Natural killer cell (primary cell): ENCODE results near the gene PELI3. TPM values are rescaled to one million over a fixed set of nuclear protein-coding genes. Genes with fewer than 3 reads are reported as not detected.
A peak's percentile ranks its signal among the peaks of the same experiment; 100 is the strongest.

Experiments
- ATAC-seq, 3 donors: fragments of 150-1000 bp in 2 of 3; fragments of 200-7000 bp in 1 of 3; cut with Tn5 transposase; 1 replicate in 1 of 3; 2 replicates in 2 of 3; pipeline ENCODE4 v1.10.0; 2021; ENCODE audit warnings: mild to moderate bottlenecking in 2 of 3, moderate library complexity in 2 of 3
- DNase-seq, 2 donors: peaks; one replicate each; pipeline versions ENCODE4 v3.0.0 to v3.0.0-alpha.2; 2013 to 2021; ENCODE audit warnings: mixed read lengths in 1 of 2
- H3K27ac ChIP-seq: one replicate; pipeline ENCODE4 v1.5.1; 2013; ENCODE audit warnings: mild to moderate bottlenecking, low read length
- H3K27me3 ChIP-seq: one replicate; pipeline ENCODE4 v1.6.1; 2013; ENCODE audit warnings: low read length; ENCODE audit not compliant: control insufficient read depth, insufficient read depth
- H3K36me3 ChIP-seq: one replicate; pipeline ENCODE4 v1.6.1; 2013; ENCODE audit warnings: low read length; ENCODE audit not compliant: control insufficient read depth, insufficient read depth
- H3K4me1 ChIP-seq: one replicate; pipeline ENCODE4 v1.6.1; 2013; ENCODE audit warnings: low read length; ENCODE audit not compliant: control insufficient read depth, insufficient read depth
- H3K4me3 ChIP-seq: one replicate; pipeline ENCODE4 v1.5.1; 2013; ENCODE audit warnings: low read length
- H3K9me3 ChIP-seq: one replicate; pipeline ENCODE4 v1.6.1; 2013; ENCODE audit warnings: low read length; ENCODE audit not compliant: control insufficient read depth, insufficient read depth
- H3K27ac Mint-ChIP-seq, 2 donors: one replicate each; pipeline ENCODE4 v1.8.0; 2022; ENCODE audit warnings: mild to moderate bottlenecking in 2 of 2, mixed read lengths in 2 of 2, moderate library complexity in 1 of 2
- H3K27me3 Mint-ChIP-seq, 2 donors: one replicate each; pipeline ENCODE4 v1.8.0; 2022; ENCODE audit warnings: low read depth in 2 of 2, mixed read lengths in 2 of 2
- H3K36me3 Mint-ChIP-seq: one replicate; pipeline ENCODE4 v1.8.0; 2022; ENCODE audit warnings: mixed read lengths
- H3K4me1 Mint-ChIP-seq, 2 donors: one replicate each; pipeline ENCODE4 v1.8.0; 2022; ENCODE audit warnings: mixed read lengths in 2 of 2
- H3K4me3 Mint-ChIP-seq: one replicate; pipeline ENCODE4 v1.8.0; 2022; ENCODE audit warnings: mild to moderate bottlenecking, moderate library complexity, mixed read lengths
- H3K9me3 Mint-ChIP-seq, 2 donors: one replicate each; pipeline ENCODE4 v1.8.0; 2022; ENCODE audit warnings: mixed read lengths in 2 of 2
- WGBS: methylation state at CpG from one replicate; pipeline ENCODE4 v1.1.7; 2013; ENCODE audit warnings: missing lambda C conversion rate; ENCODE audit not compliant: insufficient coverage; 5-methylcytosine and 5-hydroxymethylcytosine counted together
- intact Hi-C: fragments of 100-400 bp; cut with micrococcal nuclease; formaldehyde crosslinking; loops from one replicate; pipeline ENCODE4 v1.14.2; 2022
- total RNA-seq, 4 donors: library from RNA; stranded (reverse); fragments of 120-200 nt in 1 of 4; gene quantifications; one replicate each; pipeline versions ENCODE4 v1.2.3 to v1.2.4, GENCODE V29; 2013 to 2022
- TF ChIP-seq, protein P1 (sequence below): fragments of 200-600 bp; IDR thresholded peaks from one replicate; pipeline ENCODE4 v1.8.0; 2022; ENCODE audit warnings: antibody characterized with exemption

Gene PELI3
- total RNA-seq, 3 donors from 2014 or later (not counting 1 experiment from before 2014, with no cell fraction given), result 5.3 to 6.3 (median 5.6) TPM

GRCh38 chr11:66418986-66419308 lies 47.8 kb upstream of the PELI3 start:
- ATAC-seq, result no peak
- peaks cover 11% of the 10 kb centered on the region for H3K4me1 ChIP-seq
- WGBS, result 66% methylated on average over 3 of the region's 3 CpGs
- intact Hi-C loops, result no loop called here
- no peak for DNase-seq
- H3K27ac Mint-ChIP-seq, result peak overlapping the region in 1 of 2 donors; percentile 71
- H3K4me3 Mint-ChIP-seq, result peak overlapping the region; percentile 47
- H3K4me3 ChIP-seq, result no peak overlapping the region
- TF ChIP-seq, protein P1, sequence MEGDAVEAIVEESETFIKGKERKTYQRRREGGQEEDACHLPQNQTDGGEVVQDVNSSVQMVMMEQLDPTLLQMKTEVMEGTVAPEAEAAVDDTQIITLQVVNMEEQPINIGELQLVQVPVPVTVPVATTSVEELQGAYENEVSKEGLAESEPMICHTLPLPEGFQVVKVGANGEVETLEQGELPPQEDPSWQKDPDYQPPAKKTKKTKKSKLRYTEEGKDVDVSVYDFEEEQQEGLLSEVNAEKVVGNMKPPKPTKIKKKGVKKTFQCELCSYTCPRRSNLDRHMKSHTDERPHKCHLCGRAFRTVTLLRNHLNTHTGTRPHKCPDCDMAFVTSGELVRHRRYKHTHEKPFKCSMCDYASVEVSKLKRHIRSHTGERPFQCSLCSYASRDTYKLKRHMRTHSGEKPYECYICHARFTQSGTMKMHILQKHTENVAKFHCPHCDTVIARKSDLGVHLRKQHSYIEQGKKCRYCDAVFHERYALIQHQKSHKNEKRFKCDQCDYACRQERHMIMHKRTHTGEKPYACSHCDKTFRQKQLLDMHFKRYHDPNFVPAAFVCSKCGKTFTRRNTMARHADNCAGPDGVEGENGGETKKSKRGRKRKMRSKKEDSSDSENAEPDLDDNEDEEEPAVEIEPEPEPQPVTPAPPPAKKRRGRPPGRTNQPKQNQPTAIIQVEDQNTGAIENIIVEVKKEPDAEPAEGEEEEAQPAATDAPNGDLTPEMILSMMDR, result no peak
- H3K27me3 ChIP-seq, result peaks cover 25% of the 10 kb centered on the region
- H3K9me3 ChIP-seq, result peaks cover 5% of the 10 kb centered on the region
- no peaks in the 10 kb centered on the region for H3K36me3 Mint-ChIP-seq
- no peak overlapping the region for H3K27ac ChIP-seq
- peaks cover 0 to 4% of the 10 kb centered on the region in 2 donors for H3K9me3 Mint-ChIP-seq
- peaks cover 38 to 47% of the 10 kb centered on the region in 2 donors for H3K27me3 Mint-ChIP-seq
- no peaks in the 10 kb centered on the region for H3K36me3 ChIP-seq
- peaks cover 6% of the 10 kb centered on the region in 2 donors for H3K4me1 Mint-ChIP-seq

GRCh38 chr11:66419825-66420224 lies 46.9 kb upstream of the PELI3 start:
- intact Hi-C loops, result no loop called here
- no peaks in the 10 kb centered on the region for H3K36me3 Mint-ChIP-seq
- WGBS, result 9% methylated on average over 30 of the region's 30 CpGs
- DNase-seq, result no peak
- H3K4me3 ChIP-seq, result no peak overlapping the region
- peaks cover 5% of the 10 kb centered on the region for H3K9me3 ChIP-seq
- peaks cover 11% of the 10 kb centered on the region for H3K4me1 ChIP-seq
- H3K9me3 Mint-ChIP-seq, result peaks cover 0 to 4% of the 10 kb centered on the region in 2 donors
- no peak overlapping the region for H3K27ac ChIP-seq
- peaks cover 6% of the 10 kb centered on the region in 2 donors for H3K4me1 Mint-ChIP-seq
- TF ChIP-seq, protein P1, result no peak
- no peak overlapping the region for H3K27ac Mint-ChIP-seq
- no peaks in the 10 kb centered on the region for H3K36me3 ChIP-seq
- H3K27me3 Mint-ChIP-seq, result peaks cover 33 to 41% of the 10 kb centered on the region in 2 donors
- no peak for ATAC-seq
- H3K27me3 ChIP-seq, result peaks cover 23% of the 10 kb centered on the region
- no peak overlapping the region for H3K4me3 Mint-ChIP-seq

- Histone ChIP-seq H3K4me1 (peaks cover 11% of the 10 kb centered on the region), H3K4me3 (no peak within 1 kb of the TSS), H3K27me3 (peaks cover 26% of the 10 kb centered on the region), H3K27ac (no peak within 1 kb of the TSS), H3K36me3 (no peaks in the 10 kb centered on the region), H3K9me3 (peaks cover 5% of the 10 kb centered on the region)
- Mint-ChIP-seq H3K27me3 (peaks cover 31 to 33% of the 10 kb centered on the region in 2 donors), H3K36me3 (no peaks in the 10 kb centered on the region), H3K9me3 (peaks cover 0 to 4% of the 10 kb centered on the region in 2 donors), H3K27ac (peak within 1 kb of the TSS in 1 of 2 donors; percentile 34), H3K4me3 (no peak within 1 kb of the TSS), H3K4me1 (peaks cover 6% of the 10 kb centered on the region in 2 donors)
- 12% methylated on average over 71 of the region's 71 CpGs for WGBS
- intact Hi-C loops, result no loop called here
- ATAC-seq (no peak), DNase-seq (no peak)
- TF ChIP-seq, protein P1, result no peak
Observed at GRCh38 chr11:66420671-66421476, 45.8 kb upstream of the PELI3 start, which contains the start of gene NPAS4. TSS of gene NPAS4 (plus strand) at chr11:66421035. CDS start at chr11:66421180, 145 bp downstream.
